Measurements from ENCODE around the gene KRTAP12-2.

DNA sequence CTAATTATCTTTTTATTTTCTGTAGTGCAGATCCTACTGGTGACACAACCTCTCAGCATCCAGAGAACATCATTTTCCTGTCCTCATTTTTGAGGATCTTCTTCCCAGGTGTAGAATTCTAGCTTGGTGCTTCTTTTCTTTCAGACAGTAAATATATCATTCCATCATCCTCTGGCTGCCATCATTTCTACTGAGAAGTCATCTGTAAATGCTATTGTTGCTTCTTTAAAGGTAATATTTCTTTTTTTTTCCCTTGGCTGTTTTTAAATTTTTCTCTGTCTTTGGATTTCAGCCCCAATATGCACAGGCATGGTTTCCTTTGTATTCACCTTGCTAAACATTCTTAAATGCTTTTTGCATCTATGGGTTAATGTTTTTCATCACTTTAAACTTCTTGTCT, 43.2 kb downstream of the KRTAP12-2 start:
- TF ChIP-seq CTCF (optimal IDR thresholded peaks at IDR 0.05 in 1 of 3, IDR thresholded peaks at IDR 0.05 in 1 of 3, conservative IDR thresholded peaks at IDR 0.05 in 1 of 3; ENCODE audit: extremely low read depth in 1 of 3, insufficient read depth in 2 of 3, low read length in 3 of 3) (no peak), EZH2 (IDR thresholded peaks at IDR 0.05; ENCODE audit: low read length) (no peak)
